Fibroblast of pulmonary artery (primary cell): ENCODE results near the gene PLCD1.
"Not testable (repeated sequence)": the region's sequence is repeated elsewhere in the genome, so short reads cannot be mapped to it uniquely, and the experiment has no call there.

Experiments used
- DNase-seq: peaks from one replicate; pipeline ENCODE4 v3.0.0-alpha.2; 2010; ENCODE audit warnings: low read depth
- H3K4me3 ChIP-seq: replicated peaks from 2 replicates; pipeline ENCODE4 v1.5.1; 2011; ENCODE audit warnings: low read depth, mild to moderate bottlenecking, control low read depth, low read length, moderate library complexity
- TF ChIP-seq, protein P1 (sequence below): IDR thresholded peaks from 2 replicates; pipeline ENCODE4 v1.5.1; 2011; ENCODE audit warnings: mild to moderate bottlenecking, control low read depth, low read length, inconsistent platforms; ENCODE audit errors: missing control alignments

Gene PLCD1

DNA sequence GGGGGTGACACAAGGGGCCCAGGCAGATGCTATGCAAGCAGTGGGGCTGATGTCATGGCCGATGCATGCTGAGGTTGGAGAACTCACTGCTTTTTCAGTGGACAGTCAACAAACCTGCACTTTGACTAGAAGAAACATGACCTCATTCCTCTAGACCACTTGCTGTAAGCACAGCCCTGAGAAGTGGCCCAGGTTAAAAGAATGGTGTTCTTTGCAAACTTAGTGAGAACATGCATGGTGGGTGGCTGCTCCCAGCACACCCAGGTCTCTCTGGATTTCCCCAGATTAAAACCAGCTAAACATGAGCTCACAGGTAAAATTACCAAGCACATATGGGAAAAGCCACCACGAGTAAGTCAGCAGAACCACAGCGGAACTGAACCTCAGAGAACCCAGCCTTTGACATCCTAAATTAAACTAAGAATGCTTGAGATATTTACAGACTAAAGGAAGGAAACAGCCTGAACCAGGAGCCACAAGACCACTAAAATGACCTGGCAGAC lies 25.1 kb upstream of the PLCD1 start:
- no peak for DNase-seq
- TF ChIP-seq, protein P1, sequence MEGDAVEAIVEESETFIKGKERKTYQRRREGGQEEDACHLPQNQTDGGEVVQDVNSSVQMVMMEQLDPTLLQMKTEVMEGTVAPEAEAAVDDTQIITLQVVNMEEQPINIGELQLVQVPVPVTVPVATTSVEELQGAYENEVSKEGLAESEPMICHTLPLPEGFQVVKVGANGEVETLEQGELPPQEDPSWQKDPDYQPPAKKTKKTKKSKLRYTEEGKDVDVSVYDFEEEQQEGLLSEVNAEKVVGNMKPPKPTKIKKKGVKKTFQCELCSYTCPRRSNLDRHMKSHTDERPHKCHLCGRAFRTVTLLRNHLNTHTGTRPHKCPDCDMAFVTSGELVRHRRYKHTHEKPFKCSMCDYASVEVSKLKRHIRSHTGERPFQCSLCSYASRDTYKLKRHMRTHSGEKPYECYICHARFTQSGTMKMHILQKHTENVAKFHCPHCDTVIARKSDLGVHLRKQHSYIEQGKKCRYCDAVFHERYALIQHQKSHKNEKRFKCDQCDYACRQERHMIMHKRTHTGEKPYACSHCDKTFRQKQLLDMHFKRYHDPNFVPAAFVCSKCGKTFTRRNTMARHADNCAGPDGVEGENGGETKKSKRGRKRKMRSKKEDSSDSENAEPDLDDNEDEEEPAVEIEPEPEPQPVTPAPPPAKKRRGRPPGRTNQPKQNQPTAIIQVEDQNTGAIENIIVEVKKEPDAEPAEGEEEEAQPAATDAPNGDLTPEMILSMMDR = no peak

DNA sequence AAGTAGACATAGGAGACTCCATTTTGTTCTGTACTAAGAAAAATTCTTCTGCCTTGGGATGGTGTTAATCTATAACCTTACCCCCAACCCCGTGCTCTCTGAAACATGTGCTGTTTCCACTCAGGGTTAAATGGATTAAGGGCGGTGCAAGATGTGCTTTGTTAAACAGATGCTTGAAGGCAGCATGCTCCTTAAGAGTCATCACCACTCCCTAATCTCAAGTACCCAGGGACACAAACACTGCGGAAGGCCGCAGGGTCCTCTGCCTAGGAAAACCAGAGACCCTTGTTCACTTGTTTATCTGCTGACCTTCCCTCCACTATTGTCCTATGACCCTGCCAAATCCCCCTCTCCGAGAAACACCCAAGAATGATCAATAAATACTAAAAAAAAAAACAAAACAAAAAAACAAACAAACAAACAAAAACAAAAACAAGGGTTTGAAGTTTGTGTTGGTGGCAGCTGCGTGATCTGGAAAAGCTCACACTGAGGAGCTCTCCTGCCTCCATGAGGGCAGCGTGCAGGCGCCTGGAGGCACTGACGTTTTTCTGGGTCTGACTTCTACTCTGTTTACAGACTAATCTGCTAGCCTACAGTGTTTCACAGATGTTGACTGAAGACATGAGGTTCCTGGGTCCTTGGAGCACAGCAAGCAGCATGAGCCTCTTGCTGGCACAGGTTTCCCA lies 24.5 kb upstream of the PLCD1 start:
- not testable (repeated sequence) for H3K4me3 ChIP-seq, DNase-seq

More for the DNA sequence above, 25.1 kb upstream of the PLCD1 start:
- H3K4me3 ChIP-seq = no peak overlapping the region

GRCh38 chr3:38053286-38053685 lies 23.8 kb upstream of the PLCD1 start:
- DNase-seq, H3K4me3 ChIP-seq: not testable (repeated sequence)

- no peak for DNase-seq
- TF ChIP-seq, protein P1 = no peak
- H3K4me3 ChIP-seq = no peak overlapping the region
Measured at GRCh38 chr3:38051131-38051530, 21.7 kb upstream of the PLCD1 start.

DNA sequence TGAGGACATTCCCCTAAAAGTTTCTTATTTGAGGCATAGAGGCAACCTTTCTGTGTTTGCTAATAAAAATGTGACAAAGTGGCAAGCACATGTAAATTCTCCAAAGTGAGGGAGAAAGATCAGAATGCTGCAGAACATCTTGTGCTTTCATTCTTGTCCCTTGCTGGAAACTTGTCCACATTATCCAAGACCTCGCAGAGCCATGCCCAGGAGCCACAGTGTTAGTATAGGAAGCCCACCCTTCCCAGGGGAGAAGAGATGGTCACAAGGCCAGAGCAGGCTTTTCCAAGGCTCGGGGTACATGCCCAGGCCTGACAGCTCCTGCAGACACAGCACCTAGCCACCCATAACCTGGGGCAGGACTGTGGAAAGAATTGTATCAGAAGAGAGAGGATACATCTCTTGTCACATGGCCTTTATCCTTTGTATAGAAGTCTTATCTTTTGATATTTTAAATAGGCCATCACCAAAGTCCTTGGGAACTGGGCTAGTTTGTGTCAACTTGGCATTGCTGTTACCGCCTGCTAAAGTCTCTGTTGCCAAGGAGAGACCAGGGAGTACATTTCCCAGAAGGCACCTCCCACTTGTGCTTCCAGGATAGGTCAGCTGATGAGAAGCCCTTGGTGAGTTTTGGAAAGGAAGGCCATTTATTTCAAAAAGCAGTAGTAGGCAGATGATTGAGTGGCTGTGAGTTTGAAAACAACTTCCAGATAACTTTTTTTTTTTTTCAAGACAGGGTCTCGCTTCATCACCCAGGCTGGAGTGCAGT lies 20.1 kb upstream of the PLCD1 start:
- DNase-seq = no peak
- no peak overlapping the region for H3K4me3 ChIP-seq
- TF ChIP-seq, protein P1 = no peak

DNA sequence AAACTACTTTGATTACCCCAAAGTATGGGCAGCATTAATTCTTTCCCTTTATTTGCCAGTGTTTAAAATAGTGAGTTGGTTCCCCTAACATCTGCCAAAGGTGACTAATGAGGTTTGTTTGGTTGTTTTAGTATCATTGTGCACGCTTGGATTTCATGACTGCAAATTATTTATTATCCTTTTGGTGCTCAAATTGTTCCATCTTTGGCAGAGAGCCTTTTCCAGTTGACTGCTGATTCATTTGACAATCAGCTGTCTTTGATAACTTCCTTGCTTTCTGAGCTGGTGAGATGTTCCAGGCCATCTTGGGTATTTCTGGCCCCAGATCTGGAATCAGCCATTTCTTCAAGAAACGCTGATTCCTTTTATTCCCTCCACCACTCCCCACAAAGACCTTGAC lies 18.5 kb upstream of the PLCD1 start:
- H3K4me3 ChIP-seq = no peak overlapping the region
- TF ChIP-seq, protein P1 = no peak
- DNase-seq = no peak

- TF ChIP-seq, protein P1 = no peak
- no peak for DNase-seq
- no peak overlapping the region for H3K4me3 ChIP-seq
Measured at GRCh38 chr3:38046821-38047220, 17.4 kb upstream of the PLCD1 start.

GRCh38 chr3:38046027-38046426 lies 16.6 kb upstream of the PLCD1 start:
- H3K4me3 ChIP-seq = no peak overlapping the region
- DNase-seq = no peak
- TF ChIP-seq, protein P1 = no peak
